ENCODE results near the gene ATP6V1F. TPM values are rescaled to one million over a fixed set of nuclear protein-coding genes. Genes with fewer than 3 reads are reported as not detected.
A peak's percentile ranks its signal among the peaks of the same experiment; 100 is the strongest.

The ATP6V1F gene
- total RNA-seq, 3 donors from 2014 or later: 55.6 to 85.5 (median 82.4) TPM

GRCh38 chr7:128904381-128905197 lies 41.9 kb downstream of the ATP6V1F start:
- peak; percentile 48 for TF ChIP-seq CTCF (IDR thresholded peaks at IDR 0.05)
- DNase-seq: peak in 1 of 3 donors; percentile 53
- intact Hi-C loops (cut with DNase I, micrococcal nuclease): loop anchor here (5.0 to 10.0 kb wide), 2 partner anchors 188 to 190 kb away; no protein-coding TSS in a partner anchor
- Histone ChIP-seq H3K9me3 (no peaks in the 10 kb centered on the region), H3K4me1 (ENCODE audit: low read depth) (peaks cover 3% of the 10 kb centered on the region), H3K4me3 (no peak overlapping the region), H3K36me3 (ENCODE audit: low read depth) (no peaks in the 10 kb centered on the region)
- ATAC-seq: peak; percentile 70

- no peak overlapping the region for H3K4me3 ChIP-seq
- intact Hi-C loops (cut with DNase I, micrococcal nuclease): loop anchor here in 1 of 2 donors (10.0 kb wide), 1 partner anchor 189 kb away; no protein-coding TSS in a partner anchor
- DNase-seq: no peak
- H3K4me1 ChIP-seq (ENCODE audit: low read depth): peaks cover 6% of the 10 kb centered on the region
- TF ChIP-seq CTCF (IDR thresholded peaks at IDR 0.05): no peak
- no peaks in the 10 kb centered on the region for H3K36me3 ChIP-seq (ENCODE audit: low read depth)
- no peak for ATAC-seq
- no peaks in the 10 kb centered on the region for H3K9me3 ChIP-seq
Observed at GRCh38 chr7:128906001-128906765, 43.5 kb downstream of the ATP6V1F start.

GRCh38 chr7:128906766-128907559 lies 44.3 kb downstream of the ATP6V1F start:
- ATAC-seq: no peak
- peaks cover 10% of the 10 kb centered on the region for H3K4me1 ChIP-seq (ENCODE audit: low read depth)
- H3K9me3 ChIP-seq: no peaks in the 10 kb centered on the region
- H3K4me3 ChIP-seq: no peak overlapping the region
- H3K36me3 ChIP-seq (ENCODE audit: low read depth): no peaks in the 10 kb centered on the region
- intact Hi-C loops (cut with DNase I, micrococcal nuclease): loop anchor here in 1 of 2 donors (10.0 kb wide), 1 partner anchor 188 kb away; no protein-coding TSS in a partner anchor
- DNase-seq: no peak
- TF ChIP-seq CTCF (IDR thresholded peaks at IDR 0.05): no peak

GRCh38 chr7:128908750-128909624 lies 46.3 kb downstream of the ATP6V1F start:
- H3K9me3 ChIP-seq: no peaks in the 10 kb centered on the region
- DNase-seq (no peak), ATAC-seq (no peak)
- peaks cover 7% of the 10 kb centered on the region for H3K4me1 ChIP-seq (ENCODE audit: low read depth)
- no peak for TF ChIP-seq CTCF (IDR thresholded peaks at IDR 0.05)
- H3K36me3 ChIP-seq (ENCODE audit: low read depth): no peaks in the 10 kb centered on the region
- no peak overlapping the region for H3K4me3 ChIP-seq
- intact Hi-C loops (cut with DNase I, micrococcal nuclease): loop anchor here in 1 of 2 donors (10.0 kb wide), 1 partner anchor 186 kb away; no protein-coding TSS in a partner anchor

Data from mucosa of descending colon (tissue), 3 donors.